ENCODE data around the gene POU3F2. TPM values are rescaled to one million over a fixed set of nuclear protein-coding genes. Genes with fewer than 3 reads are reported as not detected.

The POU3F2 gene
- total and polyA plus RNA-seq, 11 donors = 0.01 TPM; not detected in 10

DNA sequence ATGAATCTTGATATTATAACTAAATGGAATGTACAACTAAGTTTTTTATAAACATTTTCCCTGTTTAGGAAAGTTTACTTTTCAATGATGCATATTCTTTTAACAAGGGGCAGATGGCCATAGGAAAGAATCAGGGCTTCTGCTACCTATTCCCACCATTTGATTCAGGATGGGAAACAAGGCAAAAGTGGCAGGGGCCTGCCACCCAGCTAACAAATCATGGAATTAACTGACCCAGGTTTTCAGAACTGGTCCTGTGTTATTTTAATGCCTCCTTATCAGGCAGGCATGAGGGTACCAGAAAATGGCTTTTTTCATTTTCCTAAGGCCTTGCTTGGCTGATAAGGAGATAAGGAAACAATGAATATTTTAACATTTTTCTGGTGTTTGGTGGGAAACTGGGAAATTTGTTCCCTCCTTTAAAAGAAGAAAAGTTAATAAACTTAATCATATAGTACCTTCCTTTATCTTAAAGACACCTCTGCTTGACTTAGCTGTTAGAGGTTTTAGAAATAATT lies 6.7 kb downstream of the POU3F2 start:
- DNase-seq = no peak
- TF ChIP-seq CTCF (IDR thresholded peaks at IDR 0.05) = no peak
- no peak for TF ChIP-seq POLR2A (IDR thresholded peaks at IDR 0.05)
- intact Hi-C loops (cut with DNase I) = loop anchor here in 4 of 10 donors (5.0 to 10.0 kb wide), 3 partner anchors 274 to 1346 kb away; no protein-coding TSS in a partner anchor
- H3K4me1 ChIP-seq = peaks cover 0 to 34% (median 15%) of the 10 kb centered on the region in 12 donors
- peaks cover 74 to 100% (median 100%) of the 10 kb centered on the region in 9 donors for H3K27me3 ChIP-seq
- no peak overlapping the region for H3K27ac ChIP-seq
- no peak overlapping the region for H3K4me3 ChIP-seq
- no peak for ATAC-seq
- no peaks in the 10 kb centered on the region for H3K36me3 ChIP-seq
- no peaks in the 10 kb centered on the region for H3K9me3 ChIP-seq

DNA sequence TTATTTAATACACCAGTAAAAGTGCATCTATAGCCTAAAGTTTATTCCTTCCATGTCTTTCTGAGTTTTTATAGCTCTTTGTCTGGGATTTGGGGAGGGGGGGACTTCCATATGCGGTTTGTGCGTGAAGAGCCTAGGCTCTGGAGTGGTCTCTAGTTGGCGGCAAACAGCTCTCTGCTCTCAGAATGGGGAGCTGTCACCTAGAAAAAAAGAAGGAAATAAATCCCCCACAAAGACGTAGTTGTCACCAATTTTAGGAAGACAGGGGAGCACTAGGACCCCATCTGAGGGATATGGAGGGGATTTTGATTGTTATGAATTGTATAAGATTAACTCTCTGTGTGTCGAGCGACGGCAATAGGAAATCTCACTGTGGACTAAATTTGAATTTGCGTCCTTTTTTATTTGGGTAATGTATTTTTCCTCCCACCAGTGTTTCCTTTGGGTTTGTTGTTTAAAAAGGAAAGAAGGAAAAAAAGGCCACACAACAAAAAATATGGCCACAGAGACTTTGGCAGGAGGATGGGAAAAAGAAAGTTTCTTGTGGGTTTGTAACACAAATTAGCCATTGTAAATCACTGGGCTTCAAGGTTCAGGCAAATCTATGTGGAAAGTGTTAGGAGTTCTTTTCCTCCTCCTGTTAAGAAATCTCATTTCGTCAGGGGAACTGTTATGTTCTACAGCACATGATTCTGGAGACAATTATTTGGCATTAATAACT lies 7.4 kb downstream of the POU3F2 start:
- intact Hi-C loops (cut with DNase I) = loop anchor here in 4 of 10 donors (5.0 to 10.0 kb wide), 3 partner anchors 273 to 1347 kb away; no protein-coding TSS in a partner anchor
- H3K4me3 ChIP-seq = no peak overlapping the region
- ATAC-seq (no peak), DNase-seq (no peak)
- TF ChIP-seq CTCF (IDR thresholded peaks at IDR 0.05) (no peak), POLR2A (IDR thresholded peaks at IDR 0.05) (no peak)
- no peaks in the 10 kb centered on the region for H3K36me3 ChIP-seq
- 21 to 29% (median 27%) methylated on average over 9 of the region's 9 CpGs for WGBS, 4 donors
- H3K4me1 ChIP-seq = peaks cover 0 to 33% (median 15%) of the 10 kb centered on the region in 12 donors
- H3K9me3 ChIP-seq = no peaks in the 10 kb centered on the region
- no peak overlapping the region for H3K27ac ChIP-seq
- H3K27me3 ChIP-seq = peaks cover 67 to 100% (median 100%) of the 10 kb centered on the region in 9 donors

DNA sequence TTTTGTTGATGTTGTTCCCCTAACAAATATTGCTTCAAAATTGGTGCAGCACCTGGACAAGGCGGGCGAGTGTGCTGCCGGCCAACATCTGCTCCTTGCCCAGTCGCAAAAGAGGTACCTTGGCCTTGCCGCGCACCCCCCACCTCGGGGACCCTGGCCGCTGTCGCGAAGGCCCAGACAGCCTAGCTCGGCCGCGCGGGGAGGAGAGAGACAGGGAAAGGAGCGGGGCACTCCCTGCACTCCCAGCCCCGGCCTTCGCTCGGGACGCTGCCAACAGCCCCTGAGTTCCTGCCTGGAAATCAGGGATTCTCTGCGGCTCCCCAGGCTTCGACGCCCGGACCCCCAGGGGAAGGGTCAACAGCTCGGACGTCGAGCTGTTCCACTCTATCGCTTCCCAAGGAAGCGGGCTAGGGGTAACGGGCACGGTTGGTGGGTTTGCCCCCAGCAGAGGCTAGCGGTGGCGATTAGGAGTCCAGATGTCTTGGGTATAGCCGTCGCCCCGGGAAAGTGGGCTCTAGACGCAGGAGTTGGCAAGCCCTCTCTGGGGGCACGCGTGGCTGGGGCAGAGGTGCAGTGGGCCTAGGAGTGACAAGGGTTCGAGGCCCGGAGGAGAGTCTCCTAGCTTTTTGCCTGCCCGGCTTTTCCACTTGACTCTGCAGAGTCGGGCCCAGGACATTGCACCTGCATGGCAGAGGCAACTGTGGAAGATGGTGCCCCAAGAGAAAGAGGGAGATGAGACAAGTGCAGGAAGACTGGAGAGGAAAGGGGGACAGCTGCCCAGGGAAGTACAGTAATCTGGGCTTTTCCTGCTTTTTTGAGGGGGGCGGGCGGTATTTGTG lies 8.2 kb downstream of the POU3F2 start:
- H3K36me3 ChIP-seq = no peaks in the 10 kb centered on the region
- intact Hi-C loops (cut with DNase I) = loop anchor here in 4 of 10 donors (5.0 to 10.0 kb wide), 3 partner anchors 272 to 1348 kb away; no protein-coding TSS in a partner anchor
- H3K27me3 ChIP-seq = peaks cover 63 to 100% (median 100%) of the 10 kb centered on the region in 9 donors
- 5 to 17% (median 8%) methylated on average over 18 to 44 of the region's 44 CpGs for WGBS, 4 donors
- H3K4me1 ChIP-seq = peaks cover 0 to 34% (median 16%) of the 10 kb centered on the region in 12 donors
- H3K27ac ChIP-seq = no peak overlapping the region
- ATAC-seq (peak in 1 of 4 donors; percentile 19), DNase-seq (no peak)
- TF ChIP-seq POLR2A (IDR thresholded peaks at IDR 0.05) (no peak), CTCF (IDR thresholded peaks at IDR 0.05) (no peak)
- H3K9me3 ChIP-seq = no peaks in the 10 kb centered on the region
- peak overlapping the region in 1 of 12 donors; percentile 9 for H3K4me3 ChIP-seq
